Eye (tissue), 1 donor: ENCODE measurements around the gene HES3.

Experiments
- DNase-seq: peaks from one replicate; pipeline ENCODE4 v3.0.0-alpha.2; 2015

The HES3 gene, protein sequence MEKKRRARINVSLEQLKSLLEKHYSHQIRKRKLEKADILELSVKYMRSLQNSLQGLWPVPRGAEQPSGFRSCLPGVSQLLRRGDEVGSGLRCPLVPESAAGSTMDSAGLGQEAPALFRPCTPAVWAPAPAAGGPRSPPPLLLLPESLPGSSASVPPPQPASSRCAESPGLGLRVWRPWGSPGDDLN

DNA sequence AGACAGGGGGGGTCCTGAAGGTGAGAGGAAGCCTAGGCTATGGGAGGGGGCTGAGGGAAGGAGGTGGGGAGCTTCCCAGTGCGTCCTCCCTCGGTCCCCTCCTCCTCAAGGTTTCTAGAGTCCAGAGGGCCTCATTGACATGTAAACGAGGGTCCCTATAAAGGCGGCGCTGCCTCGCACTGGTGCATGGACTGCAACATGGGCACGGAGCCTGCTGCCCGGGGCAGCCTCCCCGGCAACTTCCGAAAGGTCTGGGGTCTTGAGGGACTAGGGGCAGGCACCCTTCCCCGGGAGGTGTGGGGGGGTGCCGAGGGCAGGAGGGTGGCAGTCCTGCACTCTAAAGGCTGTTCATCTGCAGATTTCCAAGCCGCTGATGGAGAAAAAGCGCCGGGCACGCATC is at the start of gene HES3:
Gene HES3 (plus strand): TSS at position 187 of the 400 bp plus-strand sequence. CDS start 187 bp downstream, at position 374.
- no peak for DNase-seq

DNA sequence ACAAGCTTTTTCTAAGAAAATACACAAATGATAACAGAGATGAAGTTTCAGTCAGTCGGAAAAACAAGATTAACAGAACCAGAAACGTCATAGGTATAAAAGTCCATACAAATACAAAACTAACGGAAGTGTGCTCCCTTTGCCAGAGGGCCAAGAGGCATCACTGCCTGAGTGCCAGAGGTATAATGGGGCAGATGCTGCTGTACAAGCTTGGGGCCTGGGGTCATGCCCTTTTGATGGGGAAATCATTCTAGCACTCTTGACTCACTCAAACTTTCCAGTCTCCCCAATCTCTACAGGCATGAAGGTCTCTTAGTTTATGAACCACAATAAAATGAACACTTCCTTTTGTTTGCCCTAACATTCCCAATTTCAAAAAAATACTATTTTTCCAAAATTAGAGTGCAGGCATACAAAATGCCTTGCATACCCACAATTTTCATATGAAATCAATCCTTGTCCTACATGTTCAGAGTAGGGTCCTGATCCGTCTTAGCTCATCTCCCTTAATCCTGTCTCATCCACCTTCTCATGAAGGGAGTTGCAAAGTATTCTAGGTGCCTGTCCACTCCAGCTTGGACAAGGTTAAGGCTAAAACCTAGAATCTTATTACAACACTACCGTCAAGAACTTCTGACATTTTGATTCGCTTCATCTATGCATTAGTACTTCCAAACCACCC is 46.1 kb upstream of the HES3 start:
- no peak for DNase-seq

DNA sequence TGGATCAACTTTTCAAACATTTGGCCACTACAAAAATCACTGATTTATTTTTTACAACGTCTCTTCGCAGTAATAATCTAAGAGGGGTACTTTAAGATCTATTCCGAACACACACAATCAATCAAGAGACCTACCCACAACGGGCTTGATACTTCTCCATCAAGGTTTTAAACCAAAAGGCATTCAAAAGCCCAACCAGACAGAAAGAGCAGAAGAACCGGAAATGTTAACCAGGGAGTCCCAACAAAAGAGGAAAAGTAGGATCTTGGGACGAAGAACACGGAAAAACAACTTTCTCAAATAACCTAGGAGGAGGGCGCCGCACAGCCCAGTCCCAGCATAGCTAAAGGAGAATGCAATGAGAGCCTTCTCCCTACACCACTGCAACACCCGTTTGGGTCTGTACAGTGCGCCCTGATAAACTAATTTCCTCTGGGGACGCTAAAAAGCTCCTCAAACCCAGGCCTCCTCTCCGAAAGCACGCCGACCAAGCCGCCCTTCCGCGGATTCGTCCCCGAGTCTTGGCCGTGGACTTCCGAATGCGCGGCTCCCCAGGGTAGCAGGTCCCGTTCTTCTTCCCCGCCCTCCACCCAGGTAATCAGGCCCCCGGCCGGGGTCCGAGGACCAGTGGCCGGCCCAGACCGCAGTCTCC is 45.2 kb upstream of the HES3 start:
- no peak for DNase-seq

GRCh38 chr1:6199298-6200187 is 44.4 kb upstream of the HES3 start, which contains the start of gene RPL22:
TSS of gene RPL22 (minus strand) at chr1:6199595. CDS start at chr1:6199573, 22 bp downstream.
- DNase-seq: peak; percentile 100

DNA sequence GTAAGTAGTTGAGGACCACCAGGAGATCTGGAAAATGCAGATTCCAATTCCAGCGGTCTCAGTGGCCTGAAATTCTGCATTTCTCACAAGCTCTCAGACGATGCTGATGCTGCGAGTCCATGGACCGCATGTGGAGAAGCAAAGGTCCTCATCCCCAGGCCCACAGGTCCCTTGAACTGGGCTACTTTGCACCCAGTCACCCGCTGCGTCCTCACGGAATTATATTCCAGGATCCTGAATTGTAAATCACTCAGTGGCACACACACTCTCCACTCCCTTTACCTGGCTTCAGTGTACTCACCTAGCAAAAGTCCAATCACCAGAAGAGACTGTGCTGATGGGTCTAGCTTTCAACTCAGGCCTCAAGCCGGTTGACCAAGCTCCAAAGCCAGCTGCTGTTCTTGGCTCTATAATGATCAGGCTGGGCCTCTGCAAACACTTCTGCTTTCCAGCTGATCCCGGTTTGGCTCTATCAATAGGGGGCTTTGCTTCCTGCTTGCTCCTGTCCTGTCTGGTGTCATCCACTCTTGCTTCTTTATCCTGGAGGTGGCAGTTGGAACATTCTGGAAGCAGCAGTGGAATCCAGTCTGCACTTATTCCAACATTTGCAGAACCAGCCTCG is 43.7 kb upstream of the HES3 start:
- no peak for DNase-seq

DNA sequence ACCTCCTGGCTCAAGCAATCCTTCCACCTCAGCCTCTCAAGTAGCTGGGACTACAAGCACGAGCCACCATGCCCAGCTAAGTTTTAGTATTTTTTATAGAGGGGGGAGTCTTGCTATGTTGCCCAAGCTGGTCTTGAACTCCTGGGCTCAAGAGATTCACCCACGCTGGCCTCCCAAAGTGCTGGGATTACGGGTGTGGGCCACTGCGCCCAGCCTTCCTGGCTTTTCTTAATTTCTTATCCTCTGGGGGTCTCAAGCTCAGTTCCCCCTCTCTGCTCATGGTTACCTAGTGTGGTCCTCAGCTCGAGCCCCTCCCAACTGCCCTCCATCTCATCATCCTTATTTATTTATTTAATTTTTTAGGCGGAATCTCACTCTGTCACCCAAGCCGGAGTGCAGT is 41.7 kb upstream of the HES3 start:
- no peak for DNase-seq

GRCh38 chr1:6205849-6206519 is 38.0 kb upstream of the HES3 start, which contains the start of gene RNF207:
TSS of gene RNF207 (plus strand) at chr1:6206119. CDS start at chr1:6206536, 417 bp downstream.
- peak; percentile 89 for DNase-seq

- DNase-seq: no peak
These were observed 37.5 kb upstream of the HES3 start for GRCh38 chr1:6206520-6206855.

- no peak for DNase-seq
These were observed 36.7 kb upstream of the HES3 start for GRCh38 chr1:6207075-6207885.

- no peak for DNase-seq
These were observed 36.1 kb upstream of the HES3 start for GRCh38 chr1:6207921-6208320.

DNA sequence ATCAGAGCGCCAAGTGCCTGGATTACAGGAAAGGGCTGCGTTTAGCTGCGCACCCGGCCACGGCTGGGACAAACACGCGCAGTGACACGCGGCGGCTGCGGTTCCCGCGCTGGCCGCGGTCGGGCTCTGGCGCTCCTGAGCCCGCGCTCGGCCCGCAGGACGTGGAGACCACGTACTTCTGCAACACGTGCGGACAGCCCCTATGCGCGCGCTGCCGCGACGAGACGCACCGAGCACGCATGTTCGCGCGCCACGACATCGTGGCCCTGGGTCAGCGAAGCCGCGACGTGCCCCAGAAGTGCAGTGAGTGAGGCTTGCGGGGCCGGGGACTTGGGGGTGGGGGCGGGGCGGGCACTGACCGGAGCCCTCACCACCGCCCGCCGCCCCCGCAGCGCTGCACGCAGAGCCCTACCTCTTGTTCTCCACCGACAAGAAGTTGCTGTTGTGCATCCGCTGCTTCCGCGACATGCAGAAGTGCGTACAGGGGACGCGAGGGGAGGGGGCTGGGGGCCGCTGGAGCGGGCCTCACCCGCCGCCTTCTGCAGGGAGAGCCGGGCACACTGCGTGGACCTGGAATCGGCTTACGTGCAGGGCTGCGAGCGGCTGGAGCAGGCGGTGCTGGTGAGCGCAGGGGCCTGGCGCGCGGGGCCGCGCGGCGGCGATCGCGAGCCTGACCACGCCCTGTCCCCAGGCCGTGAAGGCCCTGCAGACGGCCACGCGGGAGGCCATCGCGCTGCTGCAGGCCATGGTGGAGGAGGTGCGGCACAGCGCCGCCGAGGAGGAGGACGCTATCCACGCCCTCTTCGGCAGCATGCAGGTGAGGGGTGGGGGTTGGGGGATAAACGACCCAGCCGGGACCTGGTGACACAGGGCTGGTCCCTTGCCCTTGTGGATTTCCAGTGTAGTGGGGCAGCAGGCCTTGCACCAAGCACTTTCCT is 35.0 kb upstream of the HES3 start:
- DNase-seq: peak; percentile 83

- peak; percentile 41 for DNase-seq
These were observed 34.1 kb upstream of the HES3 start for GRCh38 chr1:6209661-6210580.

- DNase-seq: no peak
These were observed 33.2 kb upstream of the HES3 start for GRCh38 chr1:6210591-6211355.

GRCh38 chr1:6211731-6212130 is 32.2 kb upstream of the HES3 start:
- DNase-seq: no peak

- DNase-seq: no peak
These were observed 31.6 kb upstream of the HES3 start for GRCh38 chr1:6212193-6212959.

- DNase-seq: peak; percentile 35
These were observed 25.4 kb upstream of the HES3 start for GRCh38 chr1:6218375-6219164.
